Cardiac muscle cell (in vitro differentiated cells and primary cell): ENCODE results near the gene TTBK1. TPM values are rescaled to one million over a fixed set of nuclear protein-coding genes. Genes with fewer than 3 reads are reported as not detected.

Source experiments
- DNase-seq, 2 donors: peaks; one replicate each; pipeline versions ENCODE4 v3.0.0 to v3.0.0-alpha.2; 2010 to 2017; ENCODE audit warnings: low read depth in 1 of 2, low spot score in 1 of 2
- H3K27ac ChIP-seq: fragments of 200-600 bp; sonication (generic); 2 replicates; pipeline ENCODE4 v1.5.1; 2016
- H3K27me3 ChIP-seq: fragments of 200-600 bp; sonication (generic); 2 replicates; pipeline ENCODE4 v1.6.0; 2016; ENCODE audit warnings: control low read depth
- H3K36me3 ChIP-seq: fragments of 200-600 bp; sonication (generic); 2 replicates; pipeline ENCODE4 v1.5.1; 2016; ENCODE audit warnings: control low read depth
- H3K4me1 ChIP-seq: fragments of 200-600 bp; sonication (generic); 2 replicates; pipeline ENCODE4 v1.8.1; 2017; ENCODE audit warnings: low read depth, mild to moderate bottlenecking, mixed run types
- H3K4me3 ChIP-seq: fragments of 200-600 bp; sonication (generic); 2 replicates; pipeline ENCODE4 v1.5.1; 2016; ENCODE audit warnings: mild to moderate bottlenecking
- H3K9me3 ChIP-seq: fragments of 200-600 bp; sonication (generic); 2 replicates; pipeline ENCODE4 v1.5.1; 2017; ENCODE audit warnings: low read depth, mild to moderate bottlenecking, control low read depth
- CTCF ChIP-seq: IDR thresholded peaks from 2 replicates; pipeline ENCODE4 v1.5.1; 2012; ENCODE audit warnings: low read depth, mild to moderate bottlenecking, low read length
- polyA plus RNA-seq: library from polyadenylated mRNA; unstranded; fragments of >200 nt; fragmentation: Nextera tagmentation; extraction: Ambion mirVana; gene quantifications from 2 replicates; pipeline ENCODE4 v1.2.1, GENCODE V29; 2016
- total RNA-seq: library from RNA; depleted of rRNA; stranded (reverse); fragments of >200 nt; gene quantifications from 2 replicates; pipeline ENCODE4 v1.2.3, GENCODE V29; 2016

TTBK1 gene
- total and polyA plus RNA-seq, 2 experiments from 2014 or later = 0.15 to 1.0 TPM

GRCh38 chr6:43290339-43290904 lies 47.1 kb downstream of the TTBK1 start:
- Histone ChIP-seq H3K9me3 (no peaks in the 10 kb centered on the region), H3K36me3 (no peaks in the 10 kb centered on the region), H3K4me1 (no peaks in the 10 kb centered on the region), H3K4me3 (no peak overlapping the region), H3K27me3 (no peaks in the 10 kb centered on the region), H3K27ac (no peak overlapping the region)
- TF ChIP-seq CTCF = no peak
- no peak for DNase-seq

GRCh38 chr6:43290905-43291355 lies 47.6 kb downstream of the TTBK1 start:
- H3K36me3 ChIP-seq = no peaks in the 10 kb centered on the region
- no peak for TF ChIP-seq CTCF
- H3K4me3 ChIP-seq = no peak overlapping the region
- no peaks in the 10 kb centered on the region for H3K9me3 ChIP-seq
- H3K27me3 ChIP-seq = no peaks in the 10 kb centered on the region
- DNase-seq = no peak
- no peak overlapping the region for H3K27ac ChIP-seq
- H3K4me1 ChIP-seq = no peaks in the 10 kb centered on the region

- TF ChIP-seq CTCF = no peak
- Histone ChIP-seq H3K27ac (no peak overlapping the region), H3K36me3 (no peaks in the 10 kb centered on the region), H3K4me3 (no peak overlapping the region), H3K27me3 (no peaks in the 10 kb centered on the region), H3K4me1 (no peaks in the 10 kb centered on the region), H3K9me3 (no peaks in the 10 kb centered on the region)
- DNase-seq = no peak
Observed at GRCh38 chr6:43291708-43292107, 48.4 kb downstream of the TTBK1 start.

GRCh38 chr6:43292341-43292740 lies 49.1 kb downstream of the TTBK1 start:
- Histone ChIP-seq H3K27me3 (no peaks in the 10 kb centered on the region), H3K4me3 (no peak overlapping the region), H3K9me3 (no peaks in the 10 kb centered on the region), H3K36me3 (no peaks in the 10 kb centered on the region), H3K27ac (no peak overlapping the region), H3K4me1 (no peaks in the 10 kb centered on the region)
- DNase-seq = no peak
- TF ChIP-seq CTCF = no peak

GRCh38 chr6:43292763-43293318 lies 49.6 kb downstream of the TTBK1 start:
- no peak for TF ChIP-seq CTCF
- Histone ChIP-seq H3K36me3 (no peaks in the 10 kb centered on the region), H3K27ac (no peak overlapping the region), H3K9me3 (no peaks in the 10 kb centered on the region), H3K4me3 (no peak overlapping the region), H3K4me1 (no peaks in the 10 kb centered on the region), H3K27me3 (no peaks in the 10 kb centered on the region)
- DNase-seq = no peak
